Activated B cell treated with CpG ODN at 0.5 μM for 24 hours (primary cell): ENCODE results near the gene MIPEP. TPM values are rescaled to one million over a fixed set of nuclear protein-coding genes. Genes with fewer than 3 reads are reported as not detected.

Source experiments
- ATAC-seq: fragments of 200-7000 bp; cut with Tn5 transposase; one replicate; pipeline ENCODE4 v1.10.0; 2021; ENCODE audit warnings: low read depth, mild to moderate bottlenecking, moderate library complexity
- CTCF ChIA-PET: fragments of 350-600 bp; sonication (Branson Sonifier 250); formaldehyde crosslinking; loops from one replicate; lab custom pipeline; 2021; ENCODE audit warnings: antibody characterized with exemption; lab: Charles Lee
- POLR2A ChIA-PET: fragments of 350-600 bp; sonication (Branson Sonifier 250); formaldehyde crosslinking; loops from one replicate; lab custom pipeline; 2021; ENCODE audit warnings: antibody characterized with exemption; lab: Charles Lee
- DNase-seq: peaks from one replicate; pipeline ENCODE4 v3.0.0; 2022
- H3K27ac Mint-ChIP-seq: one replicate; pipeline ENCODE4 v1.8.0; 2020; ENCODE audit warnings: mixed read lengths
- H3K27me3 Mint-ChIP-seq: one replicate; pipeline ENCODE4 v1.8.0; 2021; ENCODE audit warnings: mixed read lengths
- H3K36me3 Mint-ChIP-seq: one replicate; pipeline ENCODE4 v1.8.0; 2021; ENCODE audit warnings: low read depth, mixed read lengths
- H3K4me1 Mint-ChIP-seq: one replicate; pipeline ENCODE4 v1.8.0; 2021; ENCODE audit warnings: mixed read lengths
- H3K4me3 Mint-ChIP-seq: one replicate; pipeline ENCODE4 v1.8.0; 2020; ENCODE audit warnings: mild to moderate bottlenecking, mixed read lengths
- H3K9me3 Mint-ChIP-seq: one replicate; pipeline ENCODE4 v1.8.0; 2020; ENCODE audit warnings: mixed read lengths
- CTCF ChIP-seq: fragments of 200-600 bp; IDR thresholded peaks from one replicate; pipeline ENCODE4 v1.8.0; 2022; ENCODE audit warnings: antibody characterized with exemption, mild to moderate bottlenecking
- intact Hi-C: fragments of 100-400 bp; cut with micrococcal nuclease; formaldehyde crosslinking; loops from one replicate; pipeline ENCODE4 v1.15.1; 2024
- total RNA-seq: library from RNA; stranded (reverse); gene quantifications from 2 replicates; pipeline ENCODE4 v1.2.3, GENCODE V29; 2022

Gene MIPEP
- total RNA-seq, 1 donor from 2014 or later: 19.7 TPM

DNA sequence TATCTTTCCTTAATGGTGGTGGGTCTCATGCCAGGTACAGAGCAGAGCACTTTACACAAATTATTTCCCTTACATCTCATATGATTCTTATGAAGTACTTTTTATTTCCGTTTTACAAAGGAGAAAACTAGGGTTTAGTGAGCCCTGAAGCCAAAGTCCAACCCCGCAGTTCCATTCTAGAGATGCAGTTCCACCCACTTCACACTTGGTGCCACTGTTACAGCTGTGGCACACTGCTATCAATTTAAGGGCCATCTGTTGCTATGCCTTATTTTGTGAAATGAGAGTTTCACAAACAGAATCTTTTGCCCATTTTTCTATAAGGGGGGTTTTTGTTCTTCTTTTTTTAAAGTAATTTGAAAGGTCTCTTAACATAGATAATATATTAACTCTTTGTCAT, 12.9 kb downstream of the MIPEP start:
- ChIA-PET POLR2A (no interaction called here), CTCF (no interaction called here)
- no peaks in the 10 kb centered on the region for H3K9me3 Mint-ChIP-seq
- intact Hi-C loops: no loop called here
- no peak overlapping the region for H3K4me3 Mint-ChIP-seq
- DNase-seq: no peak
- peaks cover 4% of the 10 kb centered on the region for H3K4me1 Mint-ChIP-seq
- H3K27ac Mint-ChIP-seq: no peak overlapping the region
- ATAC-seq: no peak
- no peaks in the 10 kb centered on the region for H3K27me3 Mint-ChIP-seq
- no peak for TF ChIP-seq CTCF
- H3K36me3 Mint-ChIP-seq: peaks cover 42% of the 10 kb centered on the region

DNA sequence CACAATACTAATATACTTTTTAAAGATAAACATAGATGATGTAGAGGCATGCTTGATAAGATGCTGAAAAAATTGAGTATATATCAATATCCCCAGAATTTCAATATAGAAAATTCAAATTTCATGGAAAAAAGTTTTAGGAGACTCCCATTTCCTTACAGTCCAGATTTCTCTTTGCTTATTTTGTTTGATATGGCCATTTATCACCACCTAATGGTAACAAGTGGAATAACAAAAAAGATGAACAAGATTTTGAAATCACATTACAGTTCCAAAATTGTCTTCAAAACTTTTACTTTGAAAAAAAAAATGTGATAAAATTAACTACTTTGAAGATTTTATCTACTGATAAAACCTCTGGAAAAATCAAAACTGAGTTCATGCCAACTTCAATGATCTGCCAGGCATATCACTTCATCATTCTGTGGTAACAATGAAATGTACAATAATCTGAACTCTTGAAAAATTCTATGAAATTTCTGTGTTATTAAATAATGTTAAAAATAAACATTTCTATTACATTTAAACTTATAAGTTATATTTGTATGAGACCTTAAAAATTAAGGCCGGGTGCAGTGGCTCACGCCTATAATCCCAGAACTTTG, 17.5 kb downstream of the MIPEP start:
- CTCF ChIA-PET: no interaction called here
- intact Hi-C loops: loop anchor here (1.0 to 5.0 kb wide), 9 partner anchors 61 to 464 kb away; no protein-coding TSS in a partner anchor
- DNase-seq: no peak
- no peak overlapping the region for H3K27ac Mint-ChIP-seq
- H3K36me3 Mint-ChIP-seq: peaks cover 21% of the 10 kb centered on the region
- ATAC-seq: no peak
- H3K9me3 Mint-ChIP-seq: no peaks in the 10 kb centered on the region
- no peaks in the 10 kb centered on the region for H3K27me3 Mint-ChIP-seq
- H3K4me3 Mint-ChIP-seq: no peak overlapping the region
- peaks cover 14% of the 10 kb centered on the region for H3K4me1 Mint-ChIP-seq
- TF ChIP-seq CTCF: peak; percentile 78
- POLR2A ChIA-PET: no interaction called here

- no peak for TF ChIP-seq CTCF
- no peaks in the 10 kb centered on the region for H3K9me3 Mint-ChIP-seq
- ChIA-PET CTCF (interaction anchor here (1.0 kb wide), 1 partner anchor 401 kb away, joined by 4 read pairs; no protein-coding TSS in a partner anchor), POLR2A (no interaction called here)
- no peak overlapping the region for H3K27ac Mint-ChIP-seq
- ATAC-seq: peak; percentile 85
- DNase-seq: no peak
- H3K27me3 Mint-ChIP-seq: no peaks in the 10 kb centered on the region
- intact Hi-C loops: loop anchor here (1.0 to 5.0 kb wide), 9 partner anchors 60 to 463 kb away; no protein-coding TSS in a partner anchor
- peaks cover 14% of the 10 kb centered on the region for H3K36me3 Mint-ChIP-seq
- peaks cover 14% of the 10 kb centered on the region for H3K4me1 Mint-ChIP-seq
- H3K4me3 Mint-ChIP-seq: no peak overlapping the region
These were observed 18.7 kb downstream of the MIPEP start for GRCh38 chr13:23870356-23871140.

- Mint-ChIP-seq H3K36me3 (peaks cover 10% of the 10 kb centered on the region), H3K27ac (no peak overlapping the region), H3K4me3 (no peak overlapping the region), H3K9me3 (no peaks in the 10 kb centered on the region), H3K4me1 (peaks cover 14% of the 10 kb centered on the region), H3K27me3 (no peaks in the 10 kb centered on the region)
- CTCF ChIA-PET: interaction anchor here (1.2 to 1.3 kb wide), 2 partner anchors 290 to 401 kb away, joined by 3 to 7 read pairs; no protein-coding TSS in a partner anchor
- TF ChIP-seq CTCF: no peak
- POLR2A ChIA-PET: no interaction called here
- DNase-seq: no peak
- intact Hi-C loops: no loop called here
- ATAC-seq: no peak
These were observed 20.7 kb downstream of the MIPEP start for GRCh38 chr13:23868521-23868920.

- Mint-ChIP-seq H3K4me1 (peaks cover 14% of the 10 kb centered on the region), H3K9me3 (no peaks in the 10 kb centered on the region), H3K27ac (no peak overlapping the region), H3K4me3 (no peak overlapping the region), H3K36me3 (peaks cover 5% of the 10 kb centered on the region), H3K27me3 (no peaks in the 10 kb centered on the region)
- CTCF ChIA-PET: no interaction called here
- intact Hi-C loops: no loop called here
- ATAC-seq (no peak), DNase-seq (no peak)
- no peak for TF ChIP-seq CTCF
- POLR2A ChIA-PET: no interaction called here
These were observed 22.1 kb downstream of the MIPEP start for GRCh38 chr13:23867027-23867491.
